DOHH2 (cell line): ENCODE results near the gene RETREG1.
A peak's percentile ranks its signal among the peaks of the same experiment; 100 is the strongest.
"Not testable (repeated sequence)": the region's sequence is repeated elsewhere in the genome, so short reads cannot be mapped to it uniquely, and the experiment has no call there.

Experiments
- H3F3A ChIP-seq: fragments of 200-600 bp; sonication (generic), shearing (Covaris generic); 2 replicates; pipeline ENCODE4 v1.6.0; 2016; ENCODE audit warnings: antibody characterized with exemption, mild to moderate bottlenecking; ENCODE audit not compliant: control insufficient read depth, insufficient read depth
- H3K27ac ChIP-seq: fragments of 200-600 bp; sonication (generic); 2 replicates; pipeline ENCODE4 v1.5.1; 2014; ENCODE audit warnings: low read depth, mild to moderate bottlenecking, low read length, moderate library complexity
- H3K27me3 ChIP-seq: fragments of 200-600 bp; sonication (generic); 2 replicates; pipeline ENCODE4 v1.6.1; 2014; ENCODE audit warnings: mild to moderate bottlenecking, low read length, mixed read lengths; ENCODE audit not compliant: control insufficient read depth
- H3K36me3 ChIP-seq: fragments of 200-600 bp; sonication (generic); 2 replicates; pipeline ENCODE4 v1.6.1; 2014; ENCODE audit warnings: mild to moderate bottlenecking, low read length, moderate library complexity, mixed read lengths; ENCODE audit not compliant: control insufficient read depth
- H3K4me1 ChIP-seq: fragments of 200-600 bp; sonication (generic); 2 replicates; pipeline ENCODE4 v1.6.1; 2014; ENCODE audit warnings: mild to moderate bottlenecking, low read length, mixed read lengths; ENCODE audit not compliant: control insufficient read depth
- H3K4me2 ChIP-seq: fragments of 200-600 bp; sonication (generic); 2 replicates; pipeline ENCODE4 v1.6.0; 2014; ENCODE audit warnings: mild to moderate bottlenecking, low read length, moderate library complexity
- H3K4me3 ChIP-seq: fragments of 200-600 bp; sonication (generic); 2 replicates; pipeline ENCODE4 v1.5.1; 2014; ENCODE audit warnings: mild to moderate bottlenecking, low read length, mixed read lengths
- H3K79me2 ChIP-seq: fragments of 200-600 bp; sonication (generic); 2 replicates; pipeline ENCODE4 v1.6.1; 2014; ENCODE audit warnings: mild to moderate bottlenecking, low read length, mixed read lengths; ENCODE audit not compliant: control insufficient read depth
- H3K9me2 ChIP-seq: fragments of 200-600 bp; sonication (generic); replicated peaks from 2 replicates; pipeline ENCODE4 v1.6.1; 2014; ENCODE audit warnings: mild to moderate bottlenecking, low read length, mixed read lengths; ENCODE audit not compliant: control insufficient read depth
- H3K9me3 ChIP-seq: fragments of 200-600 bp; sonication (generic); 2 replicates; pipeline ENCODE4 v1.6.1; 2014; ENCODE audit warnings: antibody characterized with exemption, low read length, mixed read lengths; ENCODE audit not compliant: control insufficient read depth, insufficient read depth
- H4K20me1 ChIP-seq: fragments of 200-600 bp; sonication (generic); 2 replicates; pipeline ENCODE4 v1.6.0; 2014; ENCODE audit warnings: low read depth, mild to moderate bottlenecking, antibody characterized with exemption, low read length, moderate library complexity; ENCODE audit not compliant: control insufficient read depth, insufficient read depth
- EZH2phosphoT487 ChIP-seq: fragments of 200-600 bp; sonication (generic); IDR thresholded peaks from 2 replicates; pipeline ENCODE4 v1.6.1; 2017; ENCODE audit warnings: borderline replicate concordance, mild to moderate bottlenecking, antibody characterized with exemption, low read length, moderate library complexity, mixed read lengths
- TF ChIP-seq, protein P1 (sequence below): fragments of 200-600 bp; sonication (generic); IDR thresholded peaks from one replicate; pipeline ENCODE4 v1.5.1; 2014; ENCODE audit warnings: antibody characterized with exemption, mild to moderate bottlenecking, low read depth, low read length; ENCODE audit not compliant: poor library complexity, severe bottlenecking

The RETREG1 gene

DNA sequence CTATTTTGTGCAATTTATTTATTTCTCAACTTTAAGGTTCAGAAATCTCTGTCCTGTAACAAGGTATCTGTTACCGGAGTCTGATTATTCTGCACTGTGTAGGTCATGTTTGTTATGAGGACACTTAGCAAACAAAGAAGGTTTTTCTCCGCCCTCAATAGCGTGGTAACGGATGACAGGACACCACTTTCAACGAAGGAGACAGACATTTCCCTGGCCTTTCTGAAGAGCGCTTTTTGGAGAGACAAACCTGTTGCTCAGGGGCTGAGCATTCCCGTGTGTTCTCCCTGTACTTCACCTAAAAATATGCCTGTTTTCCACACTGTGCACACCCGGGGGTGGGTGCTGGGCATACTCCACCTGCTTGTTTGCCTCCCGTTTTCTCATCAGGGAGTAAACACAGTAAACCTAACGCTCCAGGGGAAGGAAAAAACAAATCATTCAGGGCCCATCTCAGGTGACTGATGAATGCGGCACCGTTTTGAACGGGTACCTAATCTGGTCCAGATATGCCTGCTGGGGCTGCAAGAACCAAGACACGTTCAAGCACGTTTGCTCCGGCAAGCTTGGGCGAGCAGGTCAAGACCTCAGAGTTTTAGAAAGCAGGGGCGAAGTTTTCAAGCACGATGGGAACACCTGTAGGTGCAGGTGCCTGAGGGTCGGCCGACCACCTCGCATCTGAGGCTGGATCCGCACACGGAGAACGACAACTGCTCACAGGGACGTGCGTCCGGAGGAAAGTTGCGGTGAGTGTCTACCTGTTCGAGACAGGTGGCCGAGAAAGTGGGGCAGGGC lies 859 bp downstream of the RETREG1 start:
- no peaks in the 10 kb centered on the region for H3F3A ChIP-seq
- no peaks in the 10 kb centered on the region for H3K36me3 ChIP-seq
- no peaks in the 10 kb centered on the region for H3K9me3 ChIP-seq
- H3K4me3 ChIP-seq, result peak overlapping the region; percentile 64
- no peak overlapping the region for H3K27ac ChIP-seq
- H4K20me1 ChIP-seq, result no peaks in the 10 kb centered on the region
- peak overlapping the region; percentile 72 for H3K4me2 ChIP-seq
- H3K4me1 ChIP-seq, result peaks cover 21% of the 10 kb centered on the region
- no peaks in the 10 kb centered on the region for H3K9me2 ChIP-seq
- no peaks in the 10 kb centered on the region for H3K79me2 ChIP-seq
- no peak for TF ChIP-seq EZH2phosphoT487
- TF ChIP-seq, protein P1, sequence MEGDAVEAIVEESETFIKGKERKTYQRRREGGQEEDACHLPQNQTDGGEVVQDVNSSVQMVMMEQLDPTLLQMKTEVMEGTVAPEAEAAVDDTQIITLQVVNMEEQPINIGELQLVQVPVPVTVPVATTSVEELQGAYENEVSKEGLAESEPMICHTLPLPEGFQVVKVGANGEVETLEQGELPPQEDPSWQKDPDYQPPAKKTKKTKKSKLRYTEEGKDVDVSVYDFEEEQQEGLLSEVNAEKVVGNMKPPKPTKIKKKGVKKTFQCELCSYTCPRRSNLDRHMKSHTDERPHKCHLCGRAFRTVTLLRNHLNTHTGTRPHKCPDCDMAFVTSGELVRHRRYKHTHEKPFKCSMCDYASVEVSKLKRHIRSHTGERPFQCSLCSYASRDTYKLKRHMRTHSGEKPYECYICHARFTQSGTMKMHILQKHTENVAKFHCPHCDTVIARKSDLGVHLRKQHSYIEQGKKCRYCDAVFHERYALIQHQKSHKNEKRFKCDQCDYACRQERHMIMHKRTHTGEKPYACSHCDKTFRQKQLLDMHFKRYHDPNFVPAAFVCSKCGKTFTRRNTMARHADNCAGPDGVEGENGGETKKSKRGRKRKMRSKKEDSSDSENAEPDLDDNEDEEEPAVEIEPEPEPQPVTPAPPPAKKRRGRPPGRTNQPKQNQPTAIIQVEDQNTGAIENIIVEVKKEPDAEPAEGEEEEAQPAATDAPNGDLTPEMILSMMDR, result no peak
- peaks cover 40% of the 10 kb centered on the region for H3K27me3 ChIP-seq

DNA sequence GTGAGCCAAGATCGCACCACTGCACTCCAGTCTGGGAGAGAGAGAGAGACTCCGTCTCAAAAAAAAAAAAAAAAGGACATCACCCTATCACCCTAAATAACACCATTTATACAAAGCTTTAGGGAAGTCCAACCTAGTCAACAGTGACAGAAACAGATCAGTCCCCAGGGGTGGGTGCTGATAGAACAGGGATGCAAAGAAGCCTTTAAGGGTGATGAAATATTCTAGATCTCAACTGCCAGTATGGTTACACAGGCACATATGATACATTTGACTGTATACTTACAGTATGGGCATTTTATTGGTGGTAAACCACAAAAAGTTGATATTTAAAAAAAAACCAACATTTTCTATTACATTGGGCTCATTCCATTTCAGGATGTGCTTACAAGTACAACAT lies 4.8 kb downstream of the RETREG1 start:
- H3K9me3 ChIP-seq, result no peaks in the 10 kb centered on the region
- no peak for TF ChIP-seq EZH2phosphoT487
- TF ChIP-seq, protein P1, result no peak
- no peaks in the 10 kb centered on the region for H3K79me2 ChIP-seq
- no peaks in the 10 kb centered on the region for H3K36me3 ChIP-seq
- H3F3A ChIP-seq, result no peaks in the 10 kb centered on the region
- H3K4me1 ChIP-seq, result peaks cover 9% of the 10 kb centered on the region
- H3K27ac ChIP-seq, result no peak overlapping the region
- no peaks in the 10 kb centered on the region for H3K9me2 ChIP-seq
- no peaks in the 10 kb centered on the region for H4K20me1 ChIP-seq
- H3K4me2 ChIP-seq, result no peak overlapping the region
- H3K27me3 ChIP-seq, result peaks cover 18% of the 10 kb centered on the region
- H3K4me3 ChIP-seq, result no peak overlapping the region

DNA sequence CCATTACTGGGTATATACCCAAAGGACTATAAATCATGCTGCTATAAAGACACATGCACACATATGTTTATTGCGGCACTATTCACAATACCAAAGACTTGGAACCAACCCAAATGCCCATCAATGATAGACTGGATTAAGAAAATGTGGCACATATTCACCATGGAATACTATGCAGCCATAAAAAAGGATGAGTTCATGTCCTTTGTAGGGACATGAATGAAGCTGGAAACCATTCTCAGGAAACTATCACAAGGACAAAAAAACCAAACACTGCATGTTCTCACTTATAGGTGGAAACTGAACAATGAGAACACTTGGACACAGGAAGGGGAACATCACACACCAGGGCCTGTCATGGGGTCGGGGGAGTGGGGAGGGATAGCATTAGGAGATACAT lies 5.9 kb downstream of the RETREG1 start:
- H3K4me1 ChIP-seq, H3K36me3 ChIP-seq, H3K4me3 ChIP-seq, H3K4me2 ChIP-seq, H3K27ac ChIP-seq, H3K9me2 ChIP-seq, H3K9me3 ChIP-seq, H4K20me1 ChIP-seq, H3F3A ChIP-seq, H3K79me2 ChIP-seq, H3K27me3 ChIP-seq: not testable (repeated sequence)

DNA sequence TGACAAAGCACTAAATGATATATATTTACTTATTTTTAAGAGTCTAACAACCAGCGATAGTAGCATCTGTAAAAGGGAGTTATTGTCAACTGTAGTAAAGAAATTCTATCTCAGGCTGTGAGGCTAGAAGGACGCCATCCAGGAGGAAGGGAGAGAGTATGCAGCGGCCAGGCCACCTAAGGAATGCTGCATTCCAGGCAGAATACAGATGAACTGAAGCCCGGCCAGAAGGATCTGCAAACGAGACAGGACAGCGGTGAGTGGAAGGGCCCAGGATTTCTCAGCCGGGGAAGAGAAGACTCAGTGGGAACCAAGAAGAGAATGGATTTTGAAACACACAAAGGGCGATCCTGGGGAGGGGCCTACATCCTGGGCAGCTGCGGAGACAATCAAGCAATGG lies 7.4 kb downstream of the RETREG1 start:
- no peaks in the 10 kb centered on the region for H3K9me2 ChIP-seq
- TF ChIP-seq EZH2phosphoT487, result no peak
- TF ChIP-seq, protein P1, result no peak

More for the DNA sequence above, 7.4 kb downstream of the RETREG1 start:
- H3K4me2 ChIP-seq, result no peak overlapping the region
- H3K27ac ChIP-seq, result no peak overlapping the region
- no peaks in the 10 kb centered on the region for H3K4me1 ChIP-seq
- no peaks in the 10 kb centered on the region for H3K79me2 ChIP-seq
- H4K20me1 ChIP-seq, result no peaks in the 10 kb centered on the region
- no peak overlapping the region for H3K4me3 ChIP-seq
- peaks cover 3% of the 10 kb centered on the region for H3K27me3 ChIP-seq
- no peaks in the 10 kb centered on the region for H3F3A ChIP-seq
- H3K36me3 ChIP-seq, result no peaks in the 10 kb centered on the region
- H3K9me3 ChIP-seq, result no peaks in the 10 kb centered on the region
